AG08395 (cell line): ENCODE results near the gene ISG20.

Experiments used
- DNase-seq: peaks from one replicate; pipeline ENCODE4 v3.0.0; 2012; ENCODE audit warnings: mixed read lengths, low spot score

Gene ISG20

GRCh38 chr15:88654430-88655102 lies 15.8 kb downstream of the ISG20 start:
- DNase-seq, result no peak

GRCh38 chr15:88655103-88655553 lies 16.3 kb downstream of the ISG20 start:
- no peak for DNase-seq

GRCh38 chr15:88655800-88656488 lies 17.1 kb downstream of the ISG20 start:
- no peak for DNase-seq

- no peak for DNase-seq
These were observed 18.0 kb downstream of the ISG20 start for GRCh38 chr15:88656760-88657221.

GRCh38 chr15:88657326-88658069 lies 18.7 kb downstream of the ISG20 start:
- DNase-seq, result peak; percentile 81

GRCh38 chr15:88658070-88658965 lies 19.5 kb downstream of the ISG20 start:
- DNase-seq, result no peak

- DNase-seq, result peak; percentile 73
These were observed 20.4 kb downstream of the ISG20 start for GRCh38 chr15:88658972-88659931.

GRCh38 chr15:88661041-88661700 lies 22.4 kb downstream of the ISG20 start:
- DNase-seq, result no peak

GRCh38 chr15:88661761-88662556 lies 23.1 kb downstream of the ISG20 start:
- DNase-seq, result no peak

- peak; percentile 31 for DNase-seq
These were observed 24.4 kb downstream of the ISG20 start for GRCh38 chr15:88663141-88663621.

- no peak for DNase-seq
These were observed 25.4 kb downstream of the ISG20 start for GRCh38 chr15:88664151-88664778.

GRCh38 chr15:88674661-88675060 lies 35.8 kb downstream of the ISG20 start:
- DNase-seq, result no peak

- DNase-seq, result no peak
These were observed 39.9 kb downstream of the ISG20 start for GRCh38 chr15:88678755-88679154.

- no peak for DNase-seq
These were observed 41.6 kb downstream of the ISG20 start for GRCh38 chr15:88680241-88681001.

- peak; percentile 51 for DNase-seq
These were observed 42.9 kb downstream of the ISG20 start for GRCh38 chr15:88681610-88682221.

- DNase-seq, result no peak
These were observed 45.5 kb downstream of the ISG20 start for GRCh38 chr15:88684345-88684744.

GRCh38 chr15:88686166-88686565 lies 47.4 kb downstream of the ISG20 start:
- DNase-seq, result no peak
